CD4-positive, alpha-beta T cell treated with Interleukin-15 for 1 hour (primary cell): ENCODE measurements around the gene HYDIN.
"Not testable (repeated sequence)": the region's sequence is repeated elsewhere in the genome, so short reads cannot be mapped to it uniquely, and the experiment has no call there.

Source experiments
- DNase-seq: peaks from one replicate; pipeline ENCODE4 v3.0.0-alpha.2; 2020

The HYDIN gene

DNA sequence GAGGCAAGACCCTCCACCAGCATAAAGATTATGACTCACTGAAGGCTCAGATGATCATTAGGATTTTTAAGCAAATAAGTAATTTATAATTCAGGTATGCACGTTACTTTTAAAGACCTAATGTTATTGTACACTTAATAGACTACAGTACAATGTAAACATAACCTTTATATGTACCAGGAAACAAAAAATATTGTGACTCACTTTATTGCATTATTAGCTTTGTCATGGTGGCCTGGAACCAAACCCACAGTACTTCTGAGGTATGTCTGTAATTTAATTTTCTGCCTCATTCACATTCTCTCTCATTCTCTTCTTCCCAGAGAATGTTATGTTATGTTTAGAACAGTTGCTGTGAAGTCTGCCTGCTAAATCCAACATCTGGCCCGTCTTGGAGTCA is 407.8 kb downstream of the HYDIN start:
- DNase-seq = not testable (repeated sequence)

DNA sequence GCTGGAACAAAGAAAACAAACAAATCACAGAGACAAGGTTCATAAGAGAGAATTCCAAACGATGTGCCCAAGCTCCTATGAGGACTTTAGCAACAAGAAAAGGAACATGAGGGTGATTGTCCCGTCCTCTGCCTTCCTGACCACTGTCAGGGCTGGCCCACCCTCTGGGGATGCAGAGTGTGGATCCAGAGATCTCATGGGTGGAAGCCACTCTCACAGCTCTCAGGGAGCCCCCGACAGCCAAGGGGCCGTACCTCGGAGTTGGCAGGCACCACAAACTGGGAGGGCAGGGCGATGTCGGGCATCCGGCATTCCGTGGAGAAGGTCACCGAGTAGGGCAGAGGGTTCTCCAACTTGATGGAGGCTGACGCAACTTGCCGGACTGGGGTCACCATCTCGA is 412.4 kb downstream of the HYDIN start:
- not testable (repeated sequence) for DNase-seq

DNA sequence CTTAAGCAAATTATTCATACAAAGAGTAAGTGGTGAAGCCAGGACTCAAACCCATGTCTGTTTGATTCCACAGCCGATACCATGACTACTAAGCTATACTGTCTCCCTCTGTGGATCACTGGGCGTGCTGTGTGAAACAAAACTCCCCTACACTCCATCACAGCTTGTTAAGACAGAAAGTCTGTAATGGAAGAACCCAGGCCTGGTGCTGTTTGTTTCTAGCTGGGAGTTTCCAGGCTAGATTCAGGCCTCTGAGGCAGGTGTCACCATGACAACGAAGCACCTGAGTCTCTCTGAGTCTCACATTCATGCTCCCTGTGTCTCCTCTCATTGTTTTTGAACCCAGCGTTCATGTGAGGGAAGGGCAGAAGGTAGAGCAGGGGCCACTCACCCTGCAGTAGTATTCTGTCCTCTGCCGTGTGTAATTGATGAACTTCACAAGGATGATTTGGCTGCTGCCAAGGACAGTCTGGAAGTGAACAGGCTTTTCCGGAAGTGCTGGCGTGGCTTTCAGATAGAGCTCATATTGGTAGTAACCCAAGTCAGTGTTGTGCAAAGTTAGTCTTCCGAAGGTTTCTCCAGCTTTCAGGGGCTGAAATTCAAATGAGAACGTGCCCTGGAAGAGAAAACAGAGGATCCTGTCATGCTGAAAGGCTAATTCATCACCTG is 421.0 kb downstream of the HYDIN start:
- DNase-seq = no peak

DNA sequence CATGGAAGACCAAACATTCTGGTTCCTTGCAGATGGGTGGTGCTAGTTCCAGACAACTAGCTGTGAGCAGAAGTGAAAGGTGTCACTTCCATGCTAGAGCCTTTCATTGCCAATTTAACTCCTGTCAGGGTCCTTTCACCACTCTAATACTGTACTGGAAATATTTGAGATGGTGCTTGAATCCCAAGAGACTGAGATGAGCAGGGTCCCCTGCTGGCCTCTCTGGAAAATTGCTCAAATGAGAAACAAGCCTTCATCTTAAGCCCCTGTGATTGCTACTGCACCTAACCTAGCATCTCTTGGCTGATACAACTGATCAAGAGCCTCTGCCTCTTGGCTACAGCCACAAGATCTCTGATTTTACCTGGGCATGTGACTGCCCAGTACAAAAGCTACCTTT is 422.2 kb downstream of the HYDIN start:
- no peak for DNase-seq

DNA sequence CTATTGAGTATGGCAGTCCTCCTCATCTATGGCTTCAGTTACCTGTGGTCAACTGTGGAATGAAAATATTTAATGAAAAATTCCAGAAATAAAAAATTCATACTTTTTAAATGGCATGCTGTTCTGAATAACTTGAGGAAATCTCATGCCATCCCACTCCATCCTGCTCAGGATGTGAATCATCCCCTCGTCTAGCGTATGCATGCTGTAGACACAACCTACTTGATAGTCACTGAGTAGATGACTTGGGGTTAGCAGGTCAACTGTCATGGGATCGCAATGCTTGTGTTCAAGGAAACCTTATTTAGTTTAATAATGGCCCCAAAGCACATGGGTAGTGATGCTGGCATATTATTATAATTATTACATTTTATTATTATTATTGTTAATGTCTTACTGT is 424.7 kb downstream of the HYDIN start:
- DNase-seq = no peak

DNA sequence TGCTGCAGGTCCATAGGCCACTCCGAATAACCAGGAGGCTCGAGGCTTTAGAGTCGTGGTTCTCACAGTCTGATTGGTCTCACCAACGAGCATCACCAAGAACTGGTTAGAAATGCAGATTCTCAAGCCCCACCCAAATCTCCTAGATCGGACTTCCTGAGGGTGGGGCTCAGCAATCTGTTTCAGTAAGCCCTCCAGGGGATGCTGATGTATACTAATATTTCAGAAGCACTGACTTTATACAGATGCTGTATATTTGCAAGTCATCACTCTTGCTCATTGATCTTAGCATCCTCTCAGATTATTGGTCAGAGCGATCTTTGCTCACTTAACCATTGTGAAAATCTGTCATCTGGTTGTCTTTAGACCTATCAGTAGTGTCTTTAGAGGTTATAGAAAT is 425.1 kb downstream of the HYDIN start:
- DNase-seq = no peak

DNA sequence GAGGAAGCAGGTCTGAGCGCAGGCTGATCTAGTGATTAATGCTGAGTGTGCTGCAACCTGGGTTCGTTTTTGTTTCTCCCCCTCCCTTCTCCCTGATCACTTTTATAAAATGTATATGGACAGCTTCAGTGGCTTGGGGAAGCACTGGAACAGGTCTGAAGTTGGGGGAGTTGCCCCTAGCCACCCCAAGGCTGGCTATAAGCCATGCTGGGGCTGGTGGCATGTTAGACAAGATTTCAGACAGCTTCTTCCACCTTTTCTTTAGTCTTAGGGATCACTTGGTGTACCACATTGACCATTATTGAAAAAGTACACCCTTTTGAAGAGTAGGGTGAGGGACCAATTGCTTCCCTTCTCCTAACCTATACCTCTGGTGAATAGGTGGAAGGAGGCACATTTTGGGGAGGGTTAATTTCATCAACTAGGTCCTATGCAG is 425.8 kb downstream of the HYDIN start:
- DNase-seq = no peak

DNA sequence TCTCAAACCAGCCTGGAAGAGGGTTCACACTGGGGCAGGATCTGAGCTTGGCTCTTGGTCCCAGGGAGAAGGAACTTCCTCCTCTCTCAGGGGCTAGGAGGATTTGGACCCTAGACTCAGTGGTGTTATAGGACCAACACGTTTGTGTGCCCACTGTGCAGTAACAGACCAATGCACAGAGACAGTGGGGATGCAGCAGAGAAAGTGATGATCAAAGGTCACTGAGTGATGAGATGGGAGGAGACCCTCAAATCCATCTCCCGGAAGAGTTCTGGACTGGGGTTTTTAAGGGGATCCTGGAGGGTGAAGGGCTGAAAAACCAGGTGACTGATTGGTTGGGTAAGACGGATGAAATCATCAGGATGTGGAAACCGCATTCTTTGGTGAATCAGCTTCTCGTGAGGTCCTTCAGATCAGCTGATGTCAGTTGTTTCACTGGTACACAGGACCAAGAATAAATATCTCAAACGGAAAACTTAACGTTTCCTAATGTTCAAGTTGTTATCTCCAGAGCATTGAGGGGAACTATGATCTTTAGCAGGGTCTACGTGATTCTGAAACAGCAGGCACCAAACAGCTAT is 426.3 kb downstream of the HYDIN start:
- no peak for DNase-seq

DNA sequence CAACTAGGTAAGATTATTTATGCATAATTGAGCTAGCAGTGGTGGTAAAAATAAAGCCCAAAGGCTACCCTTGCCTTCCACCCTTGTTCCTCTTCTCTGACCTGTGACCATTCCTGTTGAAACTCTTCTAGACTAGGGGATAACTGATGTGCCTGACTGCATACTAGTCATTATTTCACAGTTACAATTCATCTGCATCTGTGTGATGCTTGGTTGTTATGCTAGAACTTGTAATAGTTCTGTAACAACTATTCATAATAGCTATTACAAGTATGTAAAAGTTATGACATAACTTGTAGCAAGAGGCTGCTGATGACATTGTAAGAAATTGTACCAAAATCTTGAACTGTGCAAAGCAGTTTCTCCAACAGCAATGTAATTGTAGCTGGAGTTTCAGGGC is 427.2 kb downstream of the HYDIN start:
- DNase-seq = no peak

DNA sequence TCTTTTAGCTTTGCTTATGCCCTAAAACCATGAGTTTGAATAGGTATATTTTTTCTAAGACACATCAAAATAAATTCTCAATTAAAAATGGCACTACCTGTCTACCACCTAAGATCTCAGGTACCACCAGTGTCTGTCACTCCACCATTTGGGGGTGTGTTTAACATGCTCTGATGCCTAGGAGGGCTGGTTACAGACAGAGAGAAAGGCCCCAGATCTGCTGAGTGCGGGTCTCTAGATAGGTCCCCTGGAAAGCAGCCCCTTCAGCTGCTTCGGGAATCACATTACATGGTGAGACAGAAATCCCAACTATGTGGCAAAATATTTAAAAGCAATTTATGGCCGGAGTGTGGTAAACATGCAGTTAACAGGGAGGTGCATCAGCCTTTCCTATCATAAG is 428.9 kb downstream of the HYDIN start:
- no peak for DNase-seq

DNA sequence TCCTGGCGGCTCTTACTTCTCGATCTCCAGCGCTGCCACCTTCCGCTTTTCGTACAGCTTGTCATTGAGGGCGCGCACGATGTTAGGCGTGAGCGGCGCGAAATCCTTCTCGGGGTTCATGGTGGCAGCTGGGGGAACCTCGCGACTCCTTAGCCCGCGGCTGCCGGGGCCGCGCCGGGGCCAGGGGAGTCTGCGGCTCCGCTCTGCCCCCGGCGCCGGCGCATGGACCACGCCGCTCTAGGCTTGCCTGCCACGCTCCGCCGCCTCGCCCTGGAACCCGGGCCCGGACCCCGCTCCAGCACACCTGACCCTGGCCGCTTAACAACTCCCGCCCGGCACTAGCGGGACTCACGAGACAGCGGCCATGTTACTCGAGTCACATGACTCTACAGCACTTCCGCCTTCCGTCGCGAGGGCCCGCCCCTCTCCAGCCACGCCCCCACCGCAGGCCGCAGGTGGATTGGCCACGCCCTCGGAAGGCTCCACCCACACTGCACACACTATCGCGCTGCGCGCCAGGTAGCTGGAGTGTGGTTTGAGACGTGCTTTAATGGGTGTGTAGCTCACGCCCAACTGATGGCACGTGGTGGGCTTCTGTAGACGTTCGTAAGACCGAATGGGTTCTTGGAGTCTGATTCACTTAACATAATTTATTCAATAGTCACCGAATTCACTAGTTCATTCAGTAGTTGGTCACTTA is 429.6 kb downstream of the HYDIN start, which contains the start of gene VAC14:
VAC14 (minus strand) TSS at position 378 of the 700 bp plus-strand sequence; CDS start at position 120, 258 bp downstream.
- peak; percentile 95 for DNase-seq

DNA sequence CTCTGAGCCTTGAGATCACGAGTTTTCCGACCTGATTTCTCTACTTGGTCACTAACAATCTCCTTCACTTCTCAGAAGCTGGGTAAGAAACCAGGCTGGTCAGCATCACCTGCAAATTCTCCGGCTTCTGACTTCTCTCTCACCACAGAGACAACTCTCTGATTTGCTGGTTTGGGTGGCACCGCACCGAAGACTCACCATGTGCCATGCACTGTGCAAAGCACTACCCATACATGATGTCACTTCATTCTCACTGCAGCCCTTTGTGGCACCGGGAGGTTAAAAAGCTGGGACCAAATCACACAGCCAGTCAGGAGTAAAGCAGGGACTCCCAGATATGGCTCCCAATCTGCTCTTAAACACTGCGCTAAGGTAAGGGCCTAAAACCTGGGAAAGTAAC is 430.2 kb downstream of the HYDIN start:
- DNase-seq = no peak

DNA sequence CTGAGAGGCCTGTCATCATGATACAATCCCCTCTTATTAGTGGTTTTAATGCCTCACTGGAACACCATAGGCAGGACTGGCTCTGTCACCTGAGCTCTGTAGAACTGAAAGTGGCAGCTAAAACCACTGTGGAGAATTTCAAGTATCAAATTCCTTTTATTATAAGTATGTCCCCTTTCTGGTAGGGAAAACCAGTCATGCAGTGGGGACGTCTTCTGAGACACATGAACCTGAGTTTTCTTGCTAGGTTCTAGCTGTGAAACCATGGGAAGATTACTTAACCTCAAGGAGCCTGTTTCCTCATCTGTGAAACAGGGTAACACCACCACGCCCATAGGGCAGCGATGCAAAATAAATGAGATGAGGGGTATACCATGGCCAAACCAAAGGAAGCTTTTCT is 434.2 kb downstream of the HYDIN start:
- no peak for DNase-seq

DNA sequence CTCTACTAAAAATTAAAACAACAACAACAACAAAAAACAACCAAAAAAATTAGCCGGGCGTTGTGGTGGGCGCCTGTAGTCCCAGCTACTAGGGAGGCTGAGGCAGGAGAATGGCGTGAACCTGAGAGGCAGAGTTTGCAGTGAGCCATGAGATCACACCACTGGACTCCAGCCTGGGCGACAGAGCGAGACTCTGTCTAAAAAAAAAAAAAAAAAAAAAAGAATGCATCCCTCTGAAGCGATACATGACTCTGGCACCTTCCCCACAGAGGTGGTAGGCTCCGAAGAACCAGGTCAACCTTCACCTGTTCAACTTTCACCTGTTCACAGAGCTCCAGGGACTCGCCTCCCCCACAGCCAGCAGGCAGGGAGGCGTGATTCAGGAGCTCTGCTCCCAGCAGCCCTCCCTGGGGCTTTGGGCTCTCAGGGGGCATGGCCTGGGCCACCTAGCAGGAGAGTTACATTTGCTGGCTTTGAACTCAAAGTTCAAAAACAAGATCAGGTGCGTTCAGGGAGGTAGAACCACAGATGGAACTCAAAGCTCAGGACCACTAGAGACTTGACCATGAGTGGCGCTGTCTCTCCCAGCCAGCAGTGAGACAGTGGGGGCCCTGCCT is 435.1 kb downstream of the HYDIN start:
- DNase-seq = no peak

DNA sequence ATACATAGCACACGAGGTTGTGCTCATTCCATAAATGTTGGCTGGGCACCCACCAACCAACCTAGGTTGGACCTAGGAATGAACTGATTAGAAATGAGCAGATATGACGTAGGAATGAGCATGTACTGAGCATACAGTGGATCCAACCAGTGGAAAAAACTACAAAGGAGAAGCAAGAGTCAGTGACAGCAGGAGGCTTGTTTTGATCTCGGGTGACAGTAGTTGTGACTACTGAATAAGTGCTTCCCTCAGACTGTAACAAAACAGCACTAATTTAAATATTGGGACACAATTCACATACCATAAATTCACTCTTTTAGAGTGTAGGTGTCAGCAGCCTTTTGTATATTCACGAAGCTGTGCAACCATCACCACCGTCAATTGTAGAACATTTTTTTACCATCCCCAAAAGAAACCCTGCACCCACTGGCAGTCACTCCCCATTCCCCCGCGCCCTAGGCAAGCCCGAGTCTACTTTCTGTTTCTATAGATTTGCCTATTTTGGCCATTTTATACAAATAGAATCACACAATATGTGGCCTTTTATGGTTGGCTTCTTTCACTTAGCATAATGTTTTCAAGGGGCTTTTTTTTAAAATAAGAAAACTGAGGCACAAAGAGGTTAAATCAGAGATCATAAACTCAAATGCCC is 436.5 kb downstream of the HYDIN start:
- no peak for DNase-seq

DNA sequence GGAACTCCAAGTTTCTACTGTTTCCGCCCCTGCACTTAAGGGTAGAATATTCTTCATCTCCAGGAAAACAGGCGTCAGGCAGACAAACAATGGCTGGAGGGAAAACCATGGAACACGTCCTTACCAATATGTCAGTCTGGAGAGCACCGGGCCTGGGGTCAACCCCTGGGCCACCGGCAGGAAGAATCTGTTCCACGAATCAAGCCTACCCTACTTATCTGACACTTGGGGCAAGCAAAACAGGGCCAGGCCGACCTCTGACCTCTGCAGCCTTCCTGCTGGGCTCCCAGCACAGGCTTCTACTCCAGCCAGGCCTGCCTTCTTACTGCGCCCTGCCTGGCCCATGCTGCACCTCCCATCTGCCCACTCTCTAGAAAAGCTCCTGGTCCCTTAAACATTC is 439.7 kb downstream of the HYDIN start:
- DNase-seq = no peak

DNA sequence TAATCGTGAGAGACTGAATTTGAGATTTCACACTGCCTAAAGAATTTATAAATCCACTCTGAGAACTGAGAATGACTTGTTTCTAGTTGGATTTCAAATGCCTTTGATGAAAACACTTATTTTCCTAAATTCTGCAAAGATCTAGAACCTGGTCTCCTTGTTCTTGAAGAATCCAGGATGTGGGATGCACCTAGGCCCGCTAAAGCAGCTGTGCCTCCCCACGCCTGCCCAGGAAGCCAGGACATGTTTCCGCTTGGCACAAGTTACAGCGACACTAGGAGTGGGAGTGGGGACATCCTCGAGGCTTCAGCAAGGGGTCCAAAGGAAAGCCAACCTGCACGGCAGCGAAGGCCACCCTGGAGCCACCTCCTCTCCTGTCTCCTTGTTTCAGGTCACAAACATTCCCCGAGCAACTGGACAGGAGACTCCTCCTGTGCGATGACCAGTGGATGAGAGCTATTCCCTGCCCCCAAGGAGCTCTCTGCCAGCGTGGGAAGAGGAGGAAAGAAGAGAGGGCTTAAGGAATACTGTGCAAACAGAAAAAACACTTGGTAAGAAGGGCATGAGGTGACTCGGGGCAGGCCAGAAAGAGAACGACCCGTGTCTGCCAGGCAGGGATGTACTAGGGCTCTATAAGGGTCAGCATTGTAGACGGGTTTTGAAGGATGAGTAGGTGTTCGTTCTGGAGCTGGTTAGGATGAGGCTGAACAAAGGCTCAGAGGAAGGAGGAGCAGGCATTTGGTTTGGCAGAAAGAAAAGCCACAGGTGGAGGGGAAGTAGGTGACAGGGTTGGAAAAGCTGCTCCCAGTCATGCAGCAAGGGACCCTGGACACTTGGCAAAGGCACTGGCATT is 440.7 kb downstream of the HYDIN start:
- DNase-seq = no peak

DNA sequence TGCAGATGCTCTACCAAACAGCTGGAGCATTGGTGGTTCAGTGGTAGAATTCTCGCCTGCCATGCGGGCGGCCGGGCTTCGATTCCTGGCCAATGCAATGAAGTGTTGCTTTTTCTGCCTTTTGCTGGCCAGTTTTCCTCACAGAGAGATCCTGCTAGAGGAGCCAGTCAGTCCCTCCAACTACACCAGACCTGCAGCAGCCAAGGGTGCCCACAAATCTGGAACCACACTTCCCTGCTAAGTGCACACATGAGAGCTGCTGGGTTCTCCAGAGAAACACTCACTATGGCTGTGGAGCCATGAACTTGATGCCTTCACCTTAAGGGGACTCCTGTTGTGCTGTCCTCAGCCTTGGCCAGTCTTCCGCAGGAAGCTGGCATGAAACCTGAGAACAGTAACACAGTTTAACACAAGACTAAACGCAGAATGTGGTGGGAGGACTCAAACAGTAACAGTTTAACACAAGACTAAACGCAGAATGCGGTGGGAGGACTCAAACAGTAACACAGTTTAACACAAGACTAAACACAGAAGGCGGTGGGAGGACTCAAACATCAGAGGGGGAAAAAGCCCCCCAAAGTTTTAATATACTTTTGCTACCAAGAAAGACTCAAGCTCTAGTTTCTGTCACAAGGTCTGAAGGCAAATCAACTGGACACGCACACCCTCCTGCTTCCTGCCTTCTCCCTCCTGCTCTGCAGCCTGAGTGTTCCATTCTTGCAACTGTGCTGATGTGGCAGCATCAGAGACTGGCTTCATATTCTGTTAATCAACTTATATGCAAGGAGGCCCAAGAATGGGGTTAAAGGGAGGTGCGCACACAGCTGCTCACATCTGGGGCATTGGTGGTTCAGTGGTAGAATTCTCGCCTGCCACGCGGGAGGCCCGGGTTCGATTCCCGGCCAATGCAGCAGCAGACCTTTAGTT is 441.6 kb downstream of the HYDIN start:
- DNase-seq = no peak

DNA sequence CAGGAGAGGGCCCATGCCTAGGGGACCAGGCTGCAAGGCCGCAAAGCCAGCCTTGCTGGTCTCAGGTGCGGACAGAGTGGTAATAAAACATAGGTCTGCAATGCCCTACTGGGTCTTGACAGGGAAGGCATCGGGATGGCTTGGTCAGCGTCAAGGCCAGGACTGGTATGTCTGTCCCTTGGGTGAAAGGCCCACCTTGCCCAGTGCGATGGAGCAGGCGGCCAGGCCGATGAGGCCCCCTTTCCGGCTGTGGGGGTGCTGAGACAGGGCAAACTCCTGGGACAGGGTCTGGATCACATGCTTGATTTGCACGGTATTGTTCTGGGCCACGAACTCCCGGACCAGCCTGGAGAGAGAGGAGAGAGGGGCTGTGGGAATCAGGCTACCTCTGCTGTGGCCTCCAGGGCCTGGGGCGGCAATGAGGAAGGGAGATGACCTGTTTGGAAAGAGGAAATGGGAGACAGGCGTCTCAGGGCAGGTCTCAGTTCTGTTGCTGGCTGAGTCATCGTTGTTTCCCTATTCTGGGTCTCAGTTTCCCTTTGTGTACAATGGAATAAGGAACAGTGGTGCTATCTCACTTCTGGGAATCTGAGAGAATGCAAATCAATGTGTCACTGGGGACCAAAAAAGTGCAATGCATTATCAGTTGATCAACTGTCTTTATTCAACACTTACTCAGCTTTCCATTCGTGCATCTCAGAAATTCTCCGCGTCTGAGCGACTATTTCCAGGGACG is 444.3 kb downstream of the HYDIN start:
- no peak for DNase-seq
